ENCODE data around the gene RSKR. TPM values are rescaled to one million over a fixed set of nuclear protein-coding genes. Genes with fewer than 3 reads are reported as not detected.
A peak's percentile ranks its signal among the peaks of the same experiment; 100 is the strongest.

RSKR gene
- total and polyA plus RNA-seq, 9 of the 15 experiments (the other 6 are each of a cell fraction or from before 2014, with no cell fraction given), result 1.4 to 42.3 (median 16.2) TPM

DNA sequence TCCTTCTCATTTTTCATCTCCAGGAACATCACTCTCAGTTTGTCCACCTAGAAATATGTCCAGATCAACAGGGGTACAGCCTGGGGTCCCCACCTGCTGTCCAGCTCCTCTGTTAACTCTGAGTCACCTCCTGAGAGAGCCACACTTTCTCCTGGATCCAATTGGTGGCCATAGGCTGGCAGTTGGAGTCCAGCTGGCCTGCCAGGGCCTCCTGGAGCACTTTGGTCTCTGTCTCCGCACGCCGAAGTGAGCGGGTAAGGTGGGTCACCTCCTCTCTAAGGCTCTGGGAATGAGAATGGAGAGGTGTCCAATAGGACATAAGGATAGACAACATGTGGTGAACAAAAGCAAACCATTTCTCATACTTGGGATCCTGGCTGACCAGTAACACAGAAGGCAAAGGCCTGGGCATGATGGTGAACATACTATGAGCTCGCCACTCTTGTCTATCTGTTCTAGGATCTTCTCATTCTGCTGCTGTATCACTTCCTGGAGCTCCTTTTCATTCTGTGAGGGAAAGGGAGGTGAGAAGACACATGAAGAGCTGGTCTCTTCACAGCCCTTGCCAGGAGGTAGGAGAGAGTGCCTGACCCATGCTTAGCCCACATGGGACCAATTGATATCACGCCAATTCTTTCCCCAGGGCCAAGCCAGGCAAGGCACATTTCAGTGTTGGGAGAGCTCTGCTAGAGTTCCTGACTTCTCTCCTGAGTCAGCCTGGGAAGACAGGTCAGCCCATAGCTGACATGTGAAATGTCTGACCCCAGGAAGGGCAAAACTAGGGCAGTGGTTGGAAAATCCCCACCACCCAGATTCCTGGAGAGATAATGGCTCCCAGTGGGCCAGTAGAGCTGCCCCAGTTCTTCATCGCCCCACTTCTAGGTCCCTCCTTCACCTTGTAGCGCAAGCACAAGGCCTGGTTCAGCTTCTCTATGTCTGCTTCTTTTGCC lies 35.5 kb downstream of the RSKR start:
- Histone ChIP-seq H3K4me1 (replicated peaks in 1 of 2; ENCODE audit: control insufficient read depth in 2 of 2, insufficient read depth in 2 of 2, low read length in 2 of 2) (peaks cover 20 to 24% of the 10 kb centered on the region in 2 experiments), H3K79me2 (ENCODE audit: control insufficient read depth, insufficient read depth, low read length) (peaks cover 23% of the 10 kb centered on the region), H3K27me3 (ENCODE audit: control insufficient read depth in 2 of 2, insufficient read depth in 2 of 2, low read length in 2 of 2) (no peaks in the 10 kb centered on the region), H3K4me3 (no peak overlapping the region), H3K27ac (ENCODE audit: extremely low read depth, low read depth, low read length) (peak overlapping the region; percentile 91; the same call in 2 of the 3 replicates), H2AFZ (ENCODE audit: low read depth, low read length) (no peak overlapping the region), H3K36me3 (ENCODE audit: control insufficient read depth, insufficient read depth, low read length) (peaks cover 80% of the 10 kb centered on the region), H3K4me2 (ENCODE audit: insufficient read depth, low read length) (no peak overlapping the region), H4K20me1 (replicated peaks; ENCODE audit: control insufficient read depth, insufficient read depth, low read length) (0 out of 2 replicates have a peak, but pooled peaks cover 10% of the 10 kb centered on the region), H3K9me1 (ENCODE audit: control insufficient read depth, insufficient read depth, low read length) (peaks cover 18% of the 10 kb centered on the region), H3K9ac (ENCODE audit: insufficient read depth in 1 of 2, low read depth in 2 of 2, low read length in 2 of 2) (peak overlapping the region in 1 of 2 experiments; percentile 33; a peak in 1 of 4 replicates), H3K9me3 (replicated peaks; ENCODE audit: control insufficient read depth, insufficient read depth, low read depth, low read length) (no peaks in the 10 kb centered on the region)
- ATAC-seq (no peak), FAIRE-seq (no peak), DNase-seq (ENCODE audit: extremely low read depth in 1 of 4, low spot score in 3 of 4) (no peak)
- 87% methylated on average over 8 of the region's 8 CpGs for WGBS (ENCODE audit: insufficient coverage, low coverage, missing lambda C conversion rate)
- BruUV-seq (replicated peaks), result no TSS peak
- intact Hi-C loops (cut with micrococcal nuclease), result no loop called here
- TF ChIP-seq ZKSCAN3 (CRISPR knock-in tag; IDR thresholded peaks at IDR 0.05), result no peak
- ChIA-PET CTCF (ENCODE audit: low intra/inter-chr PET ratio) (no interaction called here), POLR2A (interaction anchor here (0.6 to 16.7 kb wide), 10 partner anchors 8 to 1591 kb away, joined by 3 to 274 read pairs (median 3); partner anchors contain the start of genes FLOT2, SPAG5 and UNC119)
- in situ Hi-C loops (cut with MboI), result loop anchor here (5.0 kb wide), 1 partner anchor 359 kb away; no protein-coding TSS in a partner anchor

DNA sequence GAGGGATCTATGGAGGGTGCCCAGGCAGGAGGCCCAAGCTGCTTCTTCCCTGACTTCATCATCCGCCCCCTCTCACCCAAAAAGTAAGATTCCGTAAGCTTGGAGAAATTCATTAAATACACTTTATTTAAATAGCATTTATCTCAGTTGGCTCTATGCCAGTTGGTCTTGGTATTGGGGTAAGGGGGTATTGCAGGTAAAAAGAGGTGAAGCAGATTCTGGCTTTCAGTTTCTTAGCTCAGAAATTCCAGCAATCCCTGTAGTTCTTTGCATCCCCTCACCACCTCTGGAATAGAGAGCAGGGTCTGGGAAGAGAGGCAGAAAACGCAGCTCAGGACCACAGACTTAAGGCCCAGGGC lies 36.5 kb downstream of the RSKR start:
- Histone ChIP-seq H3K4me3 (no peak overlapping the region), H3K9me1 (ENCODE audit: control insufficient read depth, insufficient read depth, low read length) (peaks cover 21% of the 10 kb centered on the region), H3K4me1 (replicated peaks in 1 of 2; ENCODE audit: control insufficient read depth in 2 of 2, insufficient read depth in 2 of 2, low read length in 2 of 2) (peaks cover 24 to 29% of the 10 kb centered on the region in 2 experiments), H3K4me2 (ENCODE audit: insufficient read depth, low read length) (peak overlapping the region; percentile 82), H3K27ac (ENCODE audit: extremely low read depth, low read depth, low read length) (peak overlapping the region; percentile 91), H4K20me1 (replicated peaks; ENCODE audit: control insufficient read depth, insufficient read depth, low read length) (0 out of 2 replicates have a peak, but pooled peaks cover 10% of the 10 kb centered on the region), H3K9me3 (replicated peaks; ENCODE audit: control insufficient read depth, insufficient read depth, low read depth, low read length) (no peaks in the 10 kb centered on the region), H3K36me3 (ENCODE audit: control insufficient read depth, insufficient read depth, low read length) (peaks cover 79% of the 10 kb centered on the region), H3K9ac (ENCODE audit: insufficient read depth in 1 of 2, low read depth in 2 of 2, low read length in 2 of 2) (peak overlapping the region; percentile 70 to 79; a peak in 3 of 4 replicates), H2AFZ (ENCODE audit: low read depth, low read length) (peak overlapping the region; percentile 86), H3K79me2 (ENCODE audit: control insufficient read depth, insufficient read depth, low read length) (peaks cover 23% of the 10 kb centered on the region), H3K27me3 (ENCODE audit: control insufficient read depth in 2 of 2, insufficient read depth in 2 of 2, low read length in 2 of 2) (no peaks in the 10 kb centered on the region)
- BruUV-seq (replicated peaks), result no TSS peak
- ChIA-PET CTCF (ENCODE audit: low intra/inter-chr PET ratio) (interaction anchor here (0.6 kb wide), 1 partner anchor 56 kb away, joined by 3 read pairs; no protein-coding TSS in a partner anchor), POLR2A (interaction anchor here (0.7 to 16.7 kb wide), 11 partner anchors 18 to 1015 kb away, joined by 3 to 274 read pairs (median 3); partner anchors contain the start of genes FLOT2 and SPAG5)
- intact Hi-C loops (cut with micrococcal nuclease) (no loop called here), in situ Hi-C loops (cut with MboI) (loop anchor here (5.0 kb wide), 1 partner anchor 360 kb away; no protein-coding TSS in a partner anchor)
- 54% methylated on average over 3 of the region's 3 CpGs for WGBS (ENCODE audit: insufficient coverage, low coverage, missing lambda C conversion rate)
- DNase-seq (ENCODE audit: extremely low read depth in 1 of 4, low spot score in 3 of 4), result peak in 1 of 4 experiments; percentile 22
- ATAC-seq, result no peak
- no peak for FAIRE-seq
- TF ChIP-seq MCM7 (IDR thresholded peaks at IDR 0.05) (no peak), PTRF (tag; IDR thresholded peaks at IDR 0.05) (0 out of 2 replicates have a peak, but pooled peaks have one; percentile 9), TGIF2 (CRISPR knock-in tag; IDR thresholded peaks at IDR 0.05) (no peak), MTA2 (IDR thresholded peaks at IDR 0.05; ENCODE audit: low read depth) (no peak), SAFB2 (IDR thresholded peaks at IDR 0.05; ENCODE audit: borderline replicate concordance, low read depth, low read length, severe bottlenecking) (no peak), NFIX (CRISPR knock-in tag; IDR thresholded peaks at IDR 0.05; ENCODE audit: low read depth) (peak; percentile 83), ELF1 (tag; IDR thresholded peaks at IDR 0.05) (peak; percentile 23; the same call in 1 of the 2 replicates), ZNF146 (CRISPR knock-in tag; IDR thresholded peaks at IDR 0.05; ENCODE audit: unreplicated experiment) (no peak)
- TF ChIP-seq, protein P1, sequence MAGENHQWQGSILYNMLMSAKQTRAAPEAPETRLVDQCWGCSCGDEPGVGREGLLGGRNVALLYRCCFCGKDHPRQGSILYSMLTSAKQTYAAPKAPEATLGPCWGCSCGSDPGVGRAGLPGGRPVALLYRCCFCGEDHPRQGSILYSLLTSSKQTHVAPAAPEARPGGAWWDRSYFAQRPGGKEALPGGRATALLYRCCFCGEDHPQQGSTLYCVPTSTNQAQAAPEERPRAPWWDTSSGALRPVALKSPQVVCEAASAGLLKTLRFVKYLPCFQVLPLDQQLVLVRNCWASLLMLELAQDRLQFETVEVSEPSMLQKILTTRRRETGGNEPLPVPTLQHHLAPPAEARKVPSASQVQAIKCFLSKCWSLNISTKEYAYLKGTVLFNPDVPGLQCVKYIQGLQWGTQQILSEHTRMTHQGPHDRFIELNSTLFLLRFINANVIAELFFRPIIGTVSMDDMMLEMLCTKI (IDR thresholded peaks at IDR 0.05; ENCODE audit: partially characterized antibody), result no peak
- TF ChIP-seq, protein P2, sequence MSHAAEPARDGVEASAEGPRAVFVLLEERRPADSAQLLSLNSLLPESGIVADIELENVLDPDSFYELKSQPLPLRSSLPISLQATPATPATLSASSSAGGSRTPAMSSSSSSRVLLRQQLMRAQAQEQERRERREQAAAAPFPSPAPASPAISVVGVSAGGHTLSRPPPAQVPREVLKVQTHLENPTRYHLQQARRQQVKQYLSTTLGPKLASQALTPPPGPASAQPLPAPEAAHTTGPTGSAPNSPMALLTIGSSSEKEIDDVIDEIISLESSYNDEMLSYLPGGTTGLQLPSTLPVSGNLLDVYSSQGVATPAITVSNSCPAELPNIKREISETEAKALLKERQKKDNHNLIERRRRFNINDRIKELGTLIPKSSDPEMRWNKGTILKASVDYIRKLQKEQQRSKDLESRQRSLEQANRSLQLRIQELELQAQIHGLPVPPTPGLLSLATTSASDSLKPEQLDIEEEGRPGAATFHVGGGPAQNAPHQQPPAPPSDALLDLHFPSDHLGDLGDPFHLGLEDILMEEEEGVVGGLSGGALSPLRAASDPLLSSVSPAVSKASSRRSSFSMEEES (CRISPR knock-in tag; IDR thresholded peaks at IDR 0.05), result no peak

Measured in K562 (cell line).